GM18951 (cell line): ENCODE measurements around the gene EML4.

Experiments
- POLR2A ChIP-seq: IDR thresholded peaks from 4 replicates; pipeline ENCODE4 v1.6.1; 2011; ENCODE audit warnings: mild to moderate bottlenecking; ENCODE audit not compliant: insufficient read length, insufficient read depth; ENCODE audit errors: extremely low read depth
- in situ Hi-C: fragments of 300-500 bp; cut with MboI; formaldehyde crosslinking; loops from one replicate; pipeline ENCODE4 v1.12.0; 2022; ENCODE audit warnings: low sequenced_read_pairs, mixed read lengths, inconsistent platforms; ENCODE audit not compliant: unreplicated experiment

The EML4 gene

GRCh38 chr2:42315844-42316470 is 146.8 kb downstream of the EML4 start:
- in situ Hi-C loops = loop anchor here (10.0 kb wide), 1 partner anchor 221 kb away; no protein-coding TSS in a partner anchor
- TF ChIP-seq POLR2A = no peak

GRCh38 chr2:42316910-42317309 is 147.8 kb downstream of the EML4 start:
- in situ Hi-C loops = loop anchor here (10.0 kb wide), 1 partner anchor 222 kb away; no protein-coding TSS in a partner anchor
- TF ChIP-seq POLR2A = no peak

DNA sequence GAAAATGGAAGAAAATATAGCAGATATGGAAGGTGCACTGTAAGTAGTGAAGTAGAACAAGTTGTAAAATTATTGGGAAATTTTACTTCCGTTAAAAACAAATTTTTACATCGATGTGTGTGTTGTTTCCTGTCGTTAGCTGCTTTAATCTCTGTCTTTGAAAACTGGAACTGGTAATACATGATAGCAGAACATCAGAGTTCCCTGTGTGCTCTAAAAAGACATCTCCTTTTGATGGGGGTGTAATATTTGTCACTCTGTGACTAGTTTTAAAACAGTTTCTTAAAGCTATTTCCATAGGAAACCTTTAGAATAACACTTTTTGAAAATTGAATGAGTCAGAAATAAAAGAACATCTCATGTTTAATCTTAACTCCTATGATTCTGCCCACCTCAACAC is 148.3 kb downstream of the EML4 start:
- in situ Hi-C loops = loop anchor here (10.0 kb wide), 1 partner anchor 223 kb away; no protein-coding TSS in a partner anchor
- no peak for TF ChIP-seq POLR2A

DNA sequence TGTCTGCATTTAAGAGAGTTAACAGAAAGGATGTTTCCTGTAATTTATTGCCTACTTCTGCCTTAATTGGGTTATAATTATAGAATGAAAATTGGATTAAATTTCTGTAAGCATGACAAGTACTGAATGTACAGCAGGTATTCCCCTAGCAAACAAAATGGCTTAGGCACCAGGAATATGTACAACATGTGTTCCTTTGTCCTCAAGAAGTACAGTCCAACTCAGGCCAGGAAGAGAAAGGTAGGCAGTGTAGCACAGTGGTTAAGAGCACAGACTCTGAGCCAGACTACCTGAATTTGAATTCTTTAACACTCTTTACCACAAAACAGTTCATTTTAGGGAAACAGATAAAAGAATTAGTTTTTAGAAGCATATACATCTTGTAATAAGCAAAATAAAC is 148.8 kb downstream of the EML4 start:
- no peak for TF ChIP-seq POLR2A
- in situ Hi-C loops = loop anchor here (10.0 kb wide), 1 partner anchor 223 kb away; no protein-coding TSS in a partner anchor

DNA sequence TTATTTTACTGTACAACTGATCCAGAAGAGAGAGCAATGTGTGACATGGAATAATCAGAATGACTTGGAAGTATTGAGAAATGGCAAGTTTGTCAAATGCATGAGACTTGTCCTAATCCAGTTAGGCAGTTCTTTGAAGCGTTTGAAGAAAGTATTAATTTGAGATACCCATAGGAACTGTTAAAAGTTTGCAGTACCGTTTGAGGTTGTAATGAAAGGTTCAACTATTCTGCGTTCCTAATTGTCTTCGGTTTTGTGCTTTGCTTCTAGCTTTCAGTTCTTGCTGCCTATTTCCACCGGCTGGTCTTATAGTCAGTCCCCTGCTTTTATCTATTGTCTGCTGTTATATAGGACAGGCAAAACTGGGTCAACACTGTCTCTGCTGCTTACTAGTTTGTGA is 150.1 kb downstream of the EML4 start:
- no peak for TF ChIP-seq POLR2A
- in situ Hi-C loops = loop anchor here (10.0 kb wide), 1 partner anchor 224 kb away; no protein-coding TSS in a partner anchor

DNA sequence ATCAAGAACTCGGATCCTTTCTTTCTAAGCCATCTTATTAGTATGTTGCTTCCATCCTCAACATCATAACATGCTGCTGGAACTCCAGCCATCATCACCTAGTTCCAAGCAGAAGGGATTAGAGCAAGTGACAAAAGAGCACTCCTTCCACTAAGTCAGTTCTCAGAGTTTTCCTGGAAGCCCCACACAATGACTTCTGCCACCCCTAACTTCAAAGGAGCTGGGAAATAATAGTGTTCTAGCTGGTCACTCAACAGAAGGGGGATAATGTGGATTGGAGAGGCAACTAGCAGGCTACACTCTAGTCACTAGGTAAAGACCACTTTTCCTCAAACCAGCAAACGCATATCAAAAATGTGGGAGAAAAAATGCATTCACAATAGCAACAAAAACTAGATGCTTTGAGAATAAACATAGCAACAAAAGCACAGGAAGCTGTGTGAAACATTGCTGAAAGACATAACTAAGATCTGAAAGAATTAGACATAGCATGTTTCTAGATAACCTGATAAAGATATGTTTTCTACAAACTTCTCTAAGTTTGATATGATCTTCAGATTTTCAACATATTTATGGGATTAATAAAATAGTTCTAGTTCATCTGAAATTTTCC is 152.4 kb downstream of the EML4 start:
- in situ Hi-C loops = no loop called here

GRCh38 chr2:42324244-42324643 is 155.1 kb downstream of the EML4 start:
- TF ChIP-seq POLR2A = no peak
- in situ Hi-C loops = no loop called here

More for the DNA sequence above, 152.4 kb downstream of the EML4 start:
- TF ChIP-seq POLR2A = no peak

GRCh38 chr2:42324949-42325348 is 155.8 kb downstream of the EML4 start:
- no peak for TF ChIP-seq POLR2A
- in situ Hi-C loops = no loop called here

DNA sequence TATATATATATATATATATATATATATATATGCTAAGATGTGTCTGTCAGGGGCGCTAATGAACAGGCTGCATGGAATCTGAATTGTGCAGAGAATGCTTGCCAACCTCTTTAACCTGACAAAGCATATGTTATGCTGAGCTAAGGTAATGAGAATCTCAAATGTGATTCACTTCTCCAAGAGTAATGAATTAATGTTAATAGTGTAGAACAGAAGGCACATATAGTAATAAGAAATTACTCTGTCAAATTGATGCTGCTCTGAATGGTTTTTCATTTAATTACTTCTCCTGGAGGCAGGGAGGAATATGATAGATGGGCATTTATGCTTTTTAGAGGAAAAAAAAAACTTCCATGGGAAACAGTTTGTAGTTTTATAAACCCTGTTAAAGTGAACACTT is 156.5 kb downstream of the EML4 start:
- no peak for TF ChIP-seq POLR2A

DNA sequence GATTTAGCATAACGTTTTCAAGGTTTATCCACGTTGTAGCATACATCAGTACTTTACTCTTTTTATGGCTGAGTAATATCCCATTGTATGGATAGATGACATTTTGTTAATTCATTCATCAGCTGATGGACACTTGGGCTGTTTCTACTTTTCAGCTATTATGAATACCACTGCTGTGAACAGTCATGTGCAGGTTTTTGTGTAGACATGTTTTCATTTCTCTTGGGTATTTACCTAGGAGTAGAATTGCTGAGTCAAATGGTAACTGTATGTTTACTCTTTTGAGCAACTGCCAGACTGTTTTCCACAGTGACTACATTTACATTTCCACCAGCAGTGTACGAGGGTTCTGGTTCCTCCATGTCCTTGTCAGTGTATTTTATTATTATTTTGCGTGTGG is 158.0 kb downstream of the EML4 start:
- in situ Hi-C loops = no loop called here
- no peak for TF ChIP-seq POLR2A

More for the DNA sequence above, 156.5 kb downstream of the EML4 start:
- in situ Hi-C loops = no loop called here

- in situ Hi-C loops = no loop called here
- no peak for TF ChIP-seq POLR2A
These were observed 159.1 kb downstream of the EML4 start for GRCh38 chr2:42328148-42328833.

DNA sequence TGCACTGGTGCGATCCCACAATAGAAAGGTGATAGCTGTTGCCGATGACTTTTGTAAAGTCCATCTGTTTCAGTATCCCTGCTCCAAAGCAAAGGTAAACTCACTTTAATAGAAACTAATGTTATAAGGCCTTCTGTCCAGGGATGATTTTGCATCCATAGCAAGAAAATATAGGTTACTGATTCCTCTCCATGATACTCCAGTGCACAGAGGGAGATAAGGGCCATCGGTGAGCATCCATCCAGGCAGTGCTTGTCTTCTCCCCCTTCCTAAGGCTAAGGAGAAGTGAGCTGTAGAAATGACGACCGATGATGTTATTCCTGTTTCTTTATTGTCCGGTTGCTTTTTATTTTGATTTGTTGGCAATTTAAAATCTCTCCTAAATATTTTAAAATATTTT is 159.8 kb downstream of the EML4 start:
- in situ Hi-C loops = no loop called here
- TF ChIP-seq POLR2A = no peak

DNA sequence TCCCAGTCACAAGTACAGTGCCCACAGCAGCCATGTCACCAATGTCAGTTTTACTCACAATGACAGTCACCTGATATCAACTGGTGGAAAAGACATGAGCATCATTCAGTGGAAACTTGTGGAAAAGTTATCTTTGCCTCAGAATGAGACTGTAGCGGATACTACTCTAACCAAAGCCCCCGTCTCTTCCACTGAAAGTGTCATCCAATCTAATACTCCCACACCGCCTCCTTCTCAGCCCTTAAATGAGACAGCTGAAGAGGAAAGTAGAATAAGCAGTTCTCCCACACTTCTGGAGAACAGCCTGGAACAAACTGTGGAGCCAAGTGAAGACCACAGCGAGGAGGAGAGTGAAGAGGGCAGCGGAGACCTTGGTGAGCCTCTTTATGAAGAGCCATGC is 160.6 kb downstream of the EML4 start:
- TF ChIP-seq POLR2A = no peak
- in situ Hi-C loops = no loop called here
